Activated T-helper 1 cell treated with Interleukin-2 at 50 U/mL for 16 hours (primary cell): Measurements from ENCODE around the gene LAMB4.

Experiments used
- DNase-seq: peaks from one replicate; pipeline ENCODE4 v3.0.0-alpha.2; 2020; ENCODE audit warnings: low read depth

The LAMB4 gene

DNA sequence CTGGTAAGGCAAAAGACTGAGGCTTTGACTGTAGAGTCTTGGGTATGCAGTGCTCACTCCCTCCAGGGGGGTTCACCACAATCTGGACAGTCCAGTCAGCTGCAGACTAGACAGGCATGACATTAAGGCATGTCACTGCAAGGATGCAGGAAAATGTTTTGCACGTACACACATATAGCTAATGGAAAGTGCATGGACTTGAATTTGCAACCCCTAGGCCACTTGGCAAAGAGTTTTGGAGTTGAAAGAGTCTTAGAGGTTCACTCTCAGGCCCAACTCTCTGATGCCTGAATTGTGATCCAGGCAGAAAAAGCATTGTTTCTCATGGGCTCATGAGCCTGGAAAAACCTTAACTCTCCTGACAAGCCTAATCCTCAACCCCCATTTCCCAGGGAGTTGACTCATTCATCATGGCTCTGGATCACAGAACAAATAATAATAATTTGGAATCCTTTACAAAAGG is 51.9 kb downstream of the LAMB4 start:
- DNase-seq: no peak

GRCh38 chr7:108077709-108078108 is 52.5 kb downstream of the LAMB4 start:
- DNase-seq: no peak

GRCh38 chr7:108076156-108076555 is 54.0 kb downstream of the LAMB4 start:
- no peak for DNase-seq

GRCh38 chr7:108073305-108074070 is 56.7 kb downstream of the LAMB4 start:
- no peak for DNase-seq

DNA sequence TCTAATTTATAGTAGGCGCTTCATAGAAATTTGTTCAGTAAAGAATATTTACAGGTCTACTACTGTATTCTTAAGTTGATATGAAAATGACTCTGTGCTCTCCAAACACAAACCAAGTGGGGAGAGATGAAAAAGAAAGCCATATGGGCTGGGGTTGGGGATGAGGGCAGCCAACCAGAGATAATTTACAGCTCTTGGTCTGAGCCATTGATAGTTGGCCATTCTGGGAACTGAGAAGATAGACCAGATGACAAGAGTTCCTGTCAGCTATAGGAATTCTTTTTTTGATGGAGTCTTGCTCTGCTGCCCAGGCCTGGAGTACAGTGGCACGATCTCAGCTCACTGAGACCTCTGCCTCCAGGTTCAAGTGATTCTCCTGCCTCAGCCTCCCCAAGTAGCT is 57.4 kb downstream of the LAMB4 start:
- no peak for DNase-seq

DNA sequence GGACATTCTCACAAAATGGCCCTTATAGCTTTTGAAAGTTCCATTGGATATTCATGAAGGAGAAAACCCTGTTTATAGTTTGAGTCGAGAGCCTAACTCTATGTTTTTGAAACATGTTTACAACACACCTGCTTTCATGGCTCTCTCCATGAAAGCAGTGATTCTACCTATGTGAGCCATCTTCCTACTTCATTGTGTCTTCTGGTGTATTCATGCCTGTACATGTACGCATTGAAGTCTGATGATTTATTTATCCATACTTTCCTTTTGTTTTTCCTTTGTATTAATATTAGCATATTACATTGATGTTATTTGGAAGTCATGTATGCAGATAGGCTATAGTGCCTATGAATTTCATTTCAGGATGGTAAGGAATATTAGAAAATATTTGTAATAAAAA is 58.0 kb downstream of the LAMB4 start:
- DNase-seq: no peak

- no peak for DNase-seq
Observed at GRCh38 chr7:108071551-108071950, 58.6 kb downstream of the LAMB4 start.

DNA sequence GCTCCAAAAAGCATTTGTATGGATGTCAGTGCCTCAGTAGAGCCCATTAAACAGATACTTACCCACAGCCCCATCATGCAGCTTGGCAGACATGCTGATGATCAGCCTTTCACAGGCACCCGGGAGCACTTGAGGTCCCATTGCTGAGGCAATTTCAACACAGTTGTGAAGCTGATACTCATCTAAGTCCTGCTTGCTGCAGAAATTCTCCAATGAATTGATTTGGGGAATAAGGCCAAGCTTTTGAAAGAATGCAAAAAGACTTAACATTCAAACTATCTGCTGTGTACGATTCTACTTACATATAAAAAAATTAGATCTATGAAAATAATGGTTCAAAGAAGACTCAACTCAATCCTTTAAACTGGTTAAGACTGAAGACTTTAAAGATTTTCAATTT is 60.5 kb downstream of the LAMB4 start:
- no peak for DNase-seq

- no peak for DNase-seq
Observed at GRCh38 chr7:108067844-108068243, 62.3 kb downstream of the LAMB4 start.

GRCh38 chr7:108066486-108066885 is 63.7 kb downstream of the LAMB4 start:
- no peak for DNase-seq

DNA sequence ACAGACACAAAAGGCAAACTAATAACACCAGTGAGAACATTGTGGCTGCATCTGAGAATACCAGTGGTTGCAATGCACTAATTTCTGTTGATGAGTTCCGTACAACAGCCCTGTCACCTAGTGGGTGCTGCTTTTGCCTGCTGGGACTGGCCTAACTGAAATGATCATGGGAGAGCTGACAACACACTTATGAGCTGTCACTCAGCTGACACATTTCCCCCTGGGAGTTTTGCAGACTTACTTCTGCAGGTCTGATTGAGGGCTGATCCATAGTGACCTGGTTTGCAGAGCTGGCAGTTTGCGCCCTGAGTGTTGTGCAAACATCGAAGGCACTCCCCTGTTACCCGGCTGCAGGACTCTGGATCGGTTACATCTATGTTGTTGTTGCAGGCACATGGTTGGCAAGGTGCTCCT is 66.6 kb downstream of the LAMB4 start:
- DNase-seq: no peak

DNA sequence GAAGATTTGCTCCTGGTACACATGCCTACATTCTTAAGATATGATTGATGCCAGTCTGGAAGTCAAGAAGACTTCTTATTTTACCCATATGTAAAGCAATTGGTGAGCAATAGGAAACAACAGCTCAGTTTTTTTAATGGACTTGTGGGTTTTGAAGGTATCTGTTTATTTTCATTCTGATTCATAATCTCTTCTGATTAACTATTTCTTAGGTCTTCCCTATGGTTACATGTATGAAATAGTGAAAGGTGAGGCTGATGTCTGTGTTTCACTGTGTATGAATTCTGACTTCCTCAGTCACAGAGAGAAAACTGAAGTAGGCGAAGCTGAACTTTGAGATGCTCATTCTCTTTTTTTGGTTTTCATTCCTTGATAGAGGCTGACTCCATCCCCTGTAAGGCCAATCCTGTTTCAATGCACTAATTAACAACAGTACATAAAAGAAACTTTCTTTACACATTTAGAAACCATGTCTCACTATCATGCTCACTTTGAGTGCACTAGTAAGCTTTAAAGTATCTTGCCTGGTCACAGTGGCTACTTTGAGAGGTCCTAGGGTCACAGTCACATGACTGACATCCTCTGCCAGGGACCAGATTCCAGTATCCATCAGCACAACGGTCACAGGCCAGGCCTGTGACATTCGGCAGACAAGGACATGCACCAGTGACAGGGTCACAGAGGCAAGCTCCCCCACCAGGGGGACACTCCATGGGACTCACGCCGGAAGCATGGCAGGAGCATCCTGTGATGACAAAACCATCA is 67.7 kb downstream of the LAMB4 start:
- DNase-seq: no peak

- no peak for DNase-seq
Observed at GRCh38 chr7:108059526-108059925, 70.6 kb downstream of the LAMB4 start.

DNA sequence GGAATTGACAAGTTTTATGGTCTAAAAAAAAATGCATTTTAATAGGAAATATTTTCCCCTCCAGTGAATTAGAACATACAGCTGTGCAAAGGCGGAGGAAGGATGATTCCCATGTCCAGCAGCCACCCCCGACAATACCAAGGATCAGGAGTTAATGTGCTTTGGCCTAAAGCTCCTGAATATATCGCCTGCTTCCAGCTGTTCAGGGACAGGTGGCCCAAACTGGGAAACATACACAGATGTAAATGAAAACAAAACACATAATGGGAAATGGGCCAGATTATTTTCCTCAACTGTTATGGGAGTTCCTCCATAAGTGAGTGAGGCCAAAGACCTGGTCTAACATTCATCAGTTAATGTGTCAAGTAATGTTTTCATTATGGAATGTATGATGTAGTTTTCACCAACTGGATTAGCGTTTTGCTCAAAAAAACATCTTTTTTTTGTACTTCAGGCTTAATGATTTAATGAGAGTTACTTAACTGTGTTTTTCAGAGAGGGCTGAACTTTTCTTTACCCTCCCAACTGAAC is 72.1 kb downstream of the LAMB4 start:
- no peak for DNase-seq

GRCh38 chr7:108055611-108056021 is 74.5 kb downstream of the LAMB4 start:
- DNase-seq: no peak

DNA sequence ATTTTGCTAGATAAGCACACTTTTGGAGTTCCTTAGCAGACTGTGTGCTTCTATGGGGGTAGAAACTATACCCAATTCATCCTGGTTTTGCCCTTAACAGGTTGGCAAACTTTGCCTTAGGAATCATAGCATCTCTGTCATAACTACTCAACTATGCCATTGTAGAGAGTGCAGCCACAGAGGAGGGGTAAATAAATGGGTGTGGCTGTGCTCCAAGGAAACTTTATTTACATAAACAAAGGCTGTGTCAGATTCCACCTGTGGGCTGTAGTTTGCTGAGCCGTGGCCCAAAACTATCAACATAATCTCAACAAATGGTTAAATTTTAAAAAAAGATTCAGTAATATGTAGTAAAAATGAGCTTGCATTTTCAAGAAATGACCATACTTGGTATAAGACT is 75.6 kb downstream of the LAMB4 start:
- no peak for DNase-seq

- DNase-seq: no peak
Observed at GRCh38 chr7:108053250-108053649, 76.9 kb downstream of the LAMB4 start.

DNA sequence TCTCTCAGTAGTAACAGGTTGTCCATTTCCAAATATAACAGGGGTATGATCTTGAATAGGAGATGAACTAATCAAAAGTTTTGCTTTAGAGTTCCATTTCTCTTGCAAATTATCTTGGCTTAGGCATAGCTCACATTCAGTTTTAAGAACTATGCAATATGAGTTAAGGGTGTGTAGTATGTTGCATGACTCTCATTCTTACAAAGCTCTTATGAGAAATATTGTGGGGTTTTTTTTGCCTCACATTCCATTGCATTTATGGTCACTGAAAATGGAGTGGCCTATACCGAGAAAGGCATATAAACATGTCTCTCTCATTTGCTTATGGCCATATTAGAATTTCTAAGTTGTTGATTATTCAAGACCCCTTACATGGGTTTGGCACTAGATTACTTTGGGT is 78.7 kb downstream of the LAMB4 start:
- no peak for DNase-seq

DNA sequence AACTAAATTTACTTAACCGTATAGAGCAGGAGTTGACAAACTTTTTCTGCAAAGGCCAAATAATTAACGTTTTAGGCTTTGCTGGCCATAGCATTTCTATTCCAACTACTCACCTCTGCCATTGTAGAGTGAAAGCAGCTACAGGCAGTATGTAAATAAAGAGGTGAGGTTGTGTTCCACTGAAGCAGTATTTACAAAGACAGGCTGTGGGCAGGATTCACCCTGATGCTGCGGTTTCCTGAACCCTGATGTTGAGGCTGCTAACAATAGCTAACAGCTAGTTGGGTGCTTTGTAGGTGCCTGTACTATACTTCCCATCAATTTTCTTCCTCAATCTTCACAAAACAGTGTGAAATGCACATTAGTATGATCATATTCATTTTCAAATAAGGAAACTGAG is 80.2 kb downstream of the LAMB4 start:
- no peak for DNase-seq

GRCh38 chr7:108048422-108048821 is 81.7 kb downstream of the LAMB4 start:
- no peak for DNase-seq

DNA sequence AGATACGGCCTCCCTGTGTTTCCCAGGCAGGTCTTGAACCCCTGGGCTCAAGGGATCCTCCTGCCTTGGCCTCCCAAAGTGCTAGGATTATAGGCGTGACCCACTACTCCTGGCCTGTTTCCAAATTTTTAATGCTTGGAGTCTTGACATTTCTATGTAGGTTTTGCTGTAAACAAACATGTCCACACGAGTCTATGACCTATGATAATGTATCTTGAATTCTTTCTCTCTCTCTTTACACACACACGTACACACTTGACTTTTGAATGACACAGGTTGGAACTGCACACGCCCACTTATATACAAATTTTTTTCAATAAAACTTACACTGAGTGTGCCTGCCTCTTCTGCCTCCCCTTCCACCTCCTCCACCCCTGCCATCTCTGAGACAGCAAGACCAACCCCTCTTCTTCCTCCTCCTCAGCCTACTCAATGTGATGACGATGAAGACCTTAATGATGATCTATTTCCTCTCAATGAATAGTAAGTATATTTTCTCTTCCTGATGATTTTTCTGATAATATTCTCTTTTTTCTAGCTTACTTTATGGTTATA is 83.1 kb downstream of the LAMB4 start:
- no peak for DNase-seq

GRCh38 chr7:108045669-108046068 is 84.5 kb downstream of the LAMB4 start:
- no peak for DNase-seq

DNA sequence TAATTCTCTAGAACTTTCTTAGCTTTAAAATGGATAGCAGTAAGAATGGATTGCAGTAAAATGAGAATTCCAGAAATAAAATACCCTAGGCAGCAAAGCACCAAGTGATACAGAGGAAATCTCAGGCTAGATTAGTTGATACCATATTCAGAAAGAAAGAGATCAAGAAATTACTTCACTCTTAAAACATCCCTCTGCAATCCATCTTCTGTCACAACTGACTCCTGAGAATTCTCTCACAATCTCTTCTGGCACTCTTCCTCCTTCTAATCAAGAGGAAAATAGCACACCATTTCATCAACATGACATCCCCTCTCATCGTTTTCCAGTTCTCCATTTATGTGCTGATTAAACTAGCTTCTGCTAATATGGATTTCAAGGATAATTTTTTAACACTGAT is 85.0 kb downstream of the LAMB4 start:
- DNase-seq: no peak
